GM19438 (cell line): ENCODE data around the gene PPM1L.

ENCODE experiments used
- ATAC-seq: cut with Tn5 transposase; IDR thresholded peaks from one replicate; pipeline ENCODE4 v1.9.1; 2021; ENCODE audit warnings: low read depth; ENCODE audit not compliant: unreplicated experiment

The PPM1L gene

DNA sequence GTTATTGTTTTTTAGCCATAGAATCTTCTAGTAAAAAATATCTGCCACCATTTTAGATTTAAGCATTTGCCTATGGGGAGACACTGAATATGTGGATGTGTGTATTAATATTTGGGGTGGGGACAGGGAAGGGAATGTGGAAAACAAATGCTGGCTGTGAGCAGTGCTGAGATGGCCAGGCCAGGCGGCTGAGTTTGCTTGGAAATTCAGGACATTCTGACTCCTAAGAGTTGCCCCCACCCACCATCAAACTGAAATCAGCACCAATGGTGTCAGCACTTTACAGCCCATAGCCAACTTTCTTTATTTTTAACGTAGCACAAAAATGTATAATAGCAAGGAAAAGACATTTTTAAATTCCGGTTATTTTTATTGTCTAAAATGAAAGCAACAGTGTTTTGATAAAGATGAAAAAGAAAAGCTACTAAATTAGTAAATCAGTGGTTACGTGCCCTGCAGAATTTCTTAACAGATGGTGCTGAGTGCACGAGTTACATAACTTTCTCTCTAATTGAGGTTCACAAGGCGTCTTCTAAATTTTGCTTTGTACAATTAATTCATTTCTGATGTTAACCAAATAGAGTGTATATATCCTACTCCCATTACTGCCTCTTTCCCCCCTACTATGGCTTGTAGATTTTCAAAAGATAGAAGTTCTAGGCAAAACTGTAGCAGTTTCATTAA lies 315.1 kb downstream of the PPM1L start:
- no peak for ATAC-seq

DNA sequence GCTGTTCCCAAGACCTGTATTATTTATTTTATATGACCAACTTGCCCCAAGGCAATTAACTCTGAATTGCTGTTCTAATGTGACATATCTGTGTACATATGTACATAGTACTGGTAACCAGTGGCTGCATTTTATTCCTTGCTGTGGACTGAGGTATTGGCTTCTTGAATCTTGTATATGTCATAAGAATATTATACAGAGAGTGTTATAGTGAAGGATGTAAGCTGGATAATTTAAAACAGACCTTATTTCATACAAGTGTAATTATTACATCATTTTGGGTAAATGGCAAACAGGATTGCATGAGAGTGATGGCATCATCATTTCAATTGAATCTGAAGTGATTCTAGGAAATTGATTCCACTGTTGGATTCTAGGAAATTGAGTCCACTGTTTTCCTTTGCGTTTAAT lies 316.2 kb downstream of the PPM1L start:
- no peak for ATAC-seq

DNA sequence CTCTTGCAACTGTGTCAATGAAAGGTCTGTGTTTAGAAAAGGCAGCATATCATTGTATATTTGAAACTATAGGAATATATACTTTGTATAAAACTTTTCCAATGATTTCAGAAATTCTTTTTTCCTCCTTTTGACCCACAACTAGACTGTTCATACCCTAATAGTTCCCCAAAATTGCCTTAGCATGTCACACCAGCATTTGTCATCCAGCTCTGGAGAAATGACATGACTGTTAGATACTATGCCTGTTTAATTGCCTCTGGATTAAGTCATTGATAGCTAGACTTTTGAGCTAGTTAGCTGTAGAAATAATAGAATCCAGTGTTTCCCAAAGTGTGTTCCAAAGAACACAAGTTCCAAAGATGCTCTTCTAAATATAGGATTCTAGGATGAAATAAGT lies 316.7 kb downstream of the PPM1L start:
- ATAC-seq: no peak

DNA sequence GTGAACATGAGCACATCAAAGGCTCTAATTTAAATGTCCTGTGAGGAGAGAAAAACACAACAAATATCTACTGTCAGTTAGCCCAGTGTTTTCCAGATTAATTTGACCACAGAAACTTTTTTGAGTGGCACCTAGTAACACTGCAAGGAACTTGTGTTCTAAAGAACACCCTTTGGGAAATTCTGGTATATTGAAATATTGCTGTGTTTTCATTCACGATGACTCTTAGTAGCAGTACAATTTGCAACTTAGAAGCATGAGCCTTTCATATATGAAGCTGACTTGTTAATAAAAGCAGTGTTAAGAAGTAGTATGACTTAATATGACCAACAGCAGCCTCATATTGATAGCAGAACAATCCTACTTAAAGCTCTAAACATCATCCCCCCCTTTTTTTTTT lies 317.1 kb downstream of the PPM1L start:
- ATAC-seq: no peak

DNA sequence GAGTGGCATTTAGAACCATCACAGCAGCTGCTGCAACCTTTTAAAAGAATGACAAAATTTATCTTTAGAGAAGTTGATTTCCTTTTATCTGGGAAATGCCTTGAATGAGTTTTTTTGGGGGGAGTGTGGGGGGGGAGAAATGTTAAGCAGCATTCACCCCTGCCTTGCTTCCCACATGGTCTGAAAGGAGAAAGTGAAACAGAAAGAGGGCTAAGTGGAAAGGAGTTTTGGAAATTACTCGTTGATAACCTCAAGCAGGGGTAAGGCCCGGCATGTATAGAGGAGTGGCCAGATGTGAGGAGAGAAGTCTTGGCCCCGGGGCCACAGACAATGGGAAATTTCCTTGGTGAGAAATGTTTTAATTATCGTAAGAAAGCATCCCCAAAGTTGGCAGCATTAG lies 325.6 kb downstream of the PPM1L start:
- ATAC-seq: peak; percentile 88

DNA sequence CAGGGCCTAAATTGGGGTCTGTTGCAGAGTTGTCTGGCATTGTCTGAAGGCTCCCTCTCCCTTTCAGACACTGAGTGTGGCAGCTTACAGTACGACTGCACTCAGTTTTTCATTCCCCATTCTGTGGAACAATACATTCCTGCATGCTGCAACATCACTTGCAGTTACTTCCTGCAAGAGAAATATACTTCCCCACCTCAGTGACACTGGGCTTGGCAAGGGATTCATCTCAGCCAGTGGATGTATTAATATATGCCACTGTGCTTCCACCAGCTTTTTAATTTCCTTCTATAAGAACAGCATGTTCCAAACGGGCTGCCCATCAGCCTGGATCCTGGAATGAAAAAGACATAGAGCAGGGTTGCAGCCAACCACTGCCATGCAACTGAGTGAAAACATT lies 326.0 kb downstream of the PPM1L start:
- ATAC-seq: peak; percentile 28

DNA sequence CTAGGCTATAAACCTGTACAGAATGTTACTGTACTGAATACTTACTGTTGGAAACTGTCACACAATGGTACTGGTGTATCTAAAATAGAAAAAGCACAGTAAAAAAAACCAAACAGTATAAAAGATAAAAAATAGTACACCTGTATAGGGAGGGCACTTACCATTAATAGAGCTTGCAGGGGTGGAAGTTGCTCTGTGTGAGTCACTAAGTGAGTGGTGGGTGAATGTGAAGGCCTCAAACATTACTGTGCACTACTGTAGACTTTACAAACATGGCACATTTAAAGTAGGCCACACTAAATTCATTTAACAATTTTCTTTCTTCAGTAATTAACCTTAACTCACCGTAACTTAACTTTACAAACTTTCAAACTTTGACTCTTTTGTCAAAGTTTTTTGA lies 327.1 kb downstream of the PPM1L start:
- no peak for ATAC-seq

DNA sequence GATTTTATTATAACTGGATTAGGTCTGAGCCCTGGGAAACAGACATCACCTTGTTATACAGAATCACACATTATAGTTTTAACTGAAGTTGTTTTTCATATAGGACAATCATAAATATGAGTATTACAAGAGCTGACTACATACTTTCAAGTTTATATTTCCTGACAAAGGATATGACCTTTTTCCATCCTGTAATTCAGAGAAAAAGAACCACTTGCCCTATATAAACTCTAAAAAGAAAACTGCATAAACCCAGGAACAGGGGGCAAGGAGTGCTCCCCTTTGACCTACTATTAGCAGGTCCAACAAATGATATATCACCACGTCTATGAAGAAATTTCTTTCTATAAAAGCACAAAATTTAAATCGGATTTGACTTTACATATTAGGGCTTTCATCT lies 328.2 kb downstream of the PPM1L start:
- no peak for ATAC-seq

DNA sequence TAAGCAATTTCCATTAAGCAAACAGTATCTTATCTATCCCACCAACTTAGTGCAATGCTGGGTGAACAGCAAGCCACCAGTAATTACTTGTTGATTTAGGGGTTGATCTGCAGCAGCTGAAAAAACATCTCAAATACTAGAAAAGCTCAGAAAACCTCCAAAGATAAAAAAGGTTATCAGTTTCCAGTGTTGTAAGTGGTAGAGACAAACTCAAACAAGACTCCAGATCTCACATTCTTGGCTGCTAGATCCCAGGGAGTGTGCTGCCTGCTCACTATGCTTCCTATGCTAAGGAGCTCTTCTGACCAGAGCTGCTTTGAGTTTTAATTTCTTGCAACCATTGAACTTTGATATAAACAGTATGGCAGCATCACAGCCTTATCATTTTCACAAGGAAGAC lies 337.9 kb downstream of the PPM1L start:
- ATAC-seq: no peak

DNA sequence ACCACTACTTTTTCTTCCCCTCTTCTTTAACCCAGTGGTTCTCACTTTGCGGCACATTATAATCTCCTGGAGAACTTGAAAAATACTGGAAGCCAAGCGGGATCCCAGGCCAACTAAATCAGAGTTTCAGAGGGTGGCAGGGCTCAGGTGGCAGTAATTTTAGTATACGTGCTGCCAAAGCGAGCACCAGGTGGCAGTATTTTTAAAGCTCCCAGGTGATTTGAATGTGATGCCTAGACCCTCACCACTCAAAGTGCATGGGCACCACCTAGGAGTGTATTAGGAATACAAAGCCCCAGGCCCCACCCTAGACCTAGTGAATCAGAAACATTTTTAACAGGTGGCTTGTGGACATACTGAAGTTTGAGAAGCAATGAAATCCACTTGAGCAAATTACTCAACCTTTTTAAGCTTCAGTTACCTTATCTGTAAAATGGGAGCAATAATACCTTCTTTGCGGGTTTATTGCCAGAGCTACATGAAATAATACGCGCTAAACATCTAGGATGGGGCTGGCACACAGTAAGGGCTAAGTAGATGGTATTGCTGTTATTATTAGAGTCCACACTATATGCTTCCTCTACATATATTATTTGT lies 340.8 kb downstream of the PPM1L start:
- ATAC-seq: no peak

DNA sequence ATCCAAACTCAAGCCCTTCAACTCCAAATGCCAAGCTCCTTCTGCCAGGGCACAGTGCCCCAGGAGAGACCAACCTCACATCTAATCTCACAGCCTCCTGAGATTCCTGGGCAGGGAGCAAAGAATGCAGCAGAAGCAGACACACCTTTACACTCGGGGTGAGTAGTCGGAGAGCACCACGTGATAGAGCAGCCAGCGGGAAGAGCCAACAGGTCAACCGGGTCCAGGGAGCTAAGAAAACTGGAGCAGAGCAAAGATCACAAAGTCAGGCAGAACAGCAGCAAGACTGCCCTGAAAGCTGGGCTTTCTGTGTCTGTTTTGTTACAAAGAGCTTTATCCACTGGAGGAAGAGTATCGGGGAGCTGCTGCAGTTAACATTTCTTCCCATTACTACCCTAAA lies 345.0 kb downstream of the PPM1L start:
- ATAC-seq: no peak

DNA sequence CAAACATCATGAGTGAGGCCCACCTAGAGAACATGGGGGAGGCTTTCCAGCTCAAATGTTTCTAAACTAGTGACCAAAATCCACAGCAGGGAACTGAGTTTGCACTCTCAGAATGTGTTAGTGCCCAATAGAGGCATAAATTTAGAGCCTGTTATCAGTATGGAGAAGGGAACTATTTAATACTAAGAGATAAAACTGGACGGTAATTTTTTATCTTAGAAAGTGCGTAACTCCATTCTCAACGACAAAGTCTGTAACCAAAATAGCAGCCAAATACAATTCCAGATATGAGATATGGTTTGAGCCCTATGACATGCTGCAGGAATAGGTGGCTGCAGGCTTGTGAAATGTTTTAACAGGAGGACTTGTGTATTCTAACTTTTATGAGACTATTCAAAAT lies 345.6 kb downstream of the PPM1L start:
- no peak for ATAC-seq

DNA sequence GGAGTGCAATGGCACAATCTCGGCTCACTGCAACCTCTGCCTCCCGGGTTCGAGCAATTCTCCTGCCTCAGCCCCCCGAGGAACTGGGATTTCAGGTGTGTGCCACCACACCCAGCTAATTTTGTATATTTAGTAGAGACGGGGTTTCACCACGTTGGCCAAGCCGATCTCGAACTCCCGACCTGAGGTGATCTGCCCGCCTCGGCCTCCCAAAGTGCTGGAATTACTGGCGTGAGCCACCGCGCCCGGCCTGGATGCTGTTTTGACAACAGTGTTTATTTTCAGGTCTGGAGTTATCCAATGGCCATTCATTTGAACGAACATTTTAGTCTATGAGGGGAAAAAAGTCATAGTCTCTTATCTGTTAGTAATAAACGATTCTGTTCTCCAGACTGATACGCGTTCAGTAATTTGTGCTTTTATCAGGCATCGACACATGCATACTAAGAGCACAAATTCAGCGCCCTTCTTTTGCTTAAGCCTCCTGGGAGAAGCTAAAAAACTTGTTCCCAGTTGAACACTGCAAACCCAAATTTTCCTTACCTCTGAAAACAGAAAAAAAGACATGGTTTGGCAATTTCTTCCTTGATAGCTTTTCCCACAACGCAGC lies 347.9 kb downstream of the PPM1L start:
- no peak for ATAC-seq

DNA sequence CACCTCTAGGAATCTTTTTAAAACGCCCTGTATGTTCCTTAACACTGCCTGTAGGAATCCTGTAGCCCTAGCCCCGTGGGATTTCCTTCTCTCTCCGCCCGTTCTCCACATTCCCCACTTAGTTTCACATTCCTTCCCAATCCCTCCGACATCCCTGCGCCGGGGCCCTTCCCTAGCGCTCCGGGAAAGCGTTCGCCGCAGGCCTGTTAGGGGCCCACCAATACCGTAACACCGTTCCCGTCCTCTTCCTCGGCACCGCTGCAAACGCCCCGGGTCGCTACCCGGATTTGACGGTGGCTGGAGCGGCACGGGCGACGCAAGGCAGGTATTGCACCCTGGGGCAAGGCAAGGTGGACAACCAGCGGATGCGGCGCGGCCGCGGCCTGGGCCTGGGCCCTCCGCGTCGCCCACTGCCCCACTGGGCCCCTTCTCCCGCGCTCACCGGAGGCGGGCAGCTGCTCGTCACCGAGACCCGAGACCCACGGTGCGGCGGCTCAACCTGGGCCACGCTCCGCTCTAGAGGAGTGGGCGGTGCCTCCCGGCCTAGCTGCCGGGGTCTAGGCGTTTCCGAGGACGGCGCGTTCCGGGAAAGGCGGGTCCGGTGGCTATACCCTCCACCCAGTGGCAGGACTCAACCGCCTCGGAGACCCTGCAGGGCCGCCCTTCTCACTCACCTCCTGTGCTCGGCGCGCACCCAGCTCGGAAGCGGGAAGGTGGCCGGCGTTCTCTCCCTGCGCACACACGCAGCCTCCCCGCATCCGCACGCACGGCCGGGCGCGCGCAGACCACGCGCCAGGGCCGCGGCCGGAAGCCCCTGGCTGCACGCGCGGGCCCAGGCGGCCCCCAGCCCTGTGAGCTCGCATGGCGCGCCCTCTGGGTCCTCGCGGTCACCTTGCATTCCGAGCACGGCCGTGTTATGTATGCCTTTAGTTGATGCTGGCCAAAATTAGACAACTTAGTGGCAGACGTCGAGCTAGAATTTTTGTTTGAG lies 348.8 kb downstream of the PPM1L start, which contains the start of gene B3GALNT1:
B3GALNT1 (minus strand) TSS at position 789 of the 991 bp plus-strand sequence. CDS start 18,595 bp downstream, outside the sequence.
- peak; percentile 86 for ATAC-seq

DNA sequence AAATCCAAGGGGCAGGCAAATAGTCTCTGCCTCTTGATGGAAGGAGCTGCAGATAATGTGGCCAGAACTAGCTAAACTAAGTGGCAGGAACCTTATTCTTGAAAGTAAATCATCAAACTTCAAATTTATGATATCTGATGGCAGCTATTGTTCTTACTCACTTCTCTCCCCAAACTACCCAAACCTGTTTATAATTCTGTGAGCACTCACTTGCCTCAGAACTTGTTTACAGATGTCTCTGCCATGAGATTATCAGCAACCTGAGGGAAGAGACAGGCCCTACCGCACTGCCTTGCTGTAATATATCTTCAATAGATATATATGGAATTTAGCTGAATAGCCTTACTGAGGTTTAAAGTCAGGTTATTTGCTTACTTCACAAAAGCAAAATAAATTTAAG lies 351.3 kb downstream of the PPM1L start:
- ATAC-seq: no peak

DNA sequence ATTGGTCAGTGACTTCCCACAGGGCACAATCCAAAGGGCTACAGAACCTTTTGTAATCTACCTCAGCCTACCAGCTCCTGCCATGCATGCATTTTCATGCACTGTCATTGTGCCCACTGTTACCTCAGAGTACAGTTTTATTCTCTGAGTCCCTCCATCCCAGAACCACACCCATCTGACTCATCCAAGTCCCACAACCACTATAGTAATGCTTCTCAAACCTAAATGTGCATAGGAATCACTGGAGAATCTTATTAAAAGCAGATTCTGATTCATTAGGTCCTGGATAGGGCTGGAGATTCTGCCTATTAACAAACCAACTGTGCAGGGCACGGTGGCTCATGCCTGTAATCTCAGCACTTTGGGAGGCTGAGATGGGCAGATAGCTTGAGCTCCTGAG lies 352.8 kb downstream of the PPM1L start:
- ATAC-seq: no peak

DNA sequence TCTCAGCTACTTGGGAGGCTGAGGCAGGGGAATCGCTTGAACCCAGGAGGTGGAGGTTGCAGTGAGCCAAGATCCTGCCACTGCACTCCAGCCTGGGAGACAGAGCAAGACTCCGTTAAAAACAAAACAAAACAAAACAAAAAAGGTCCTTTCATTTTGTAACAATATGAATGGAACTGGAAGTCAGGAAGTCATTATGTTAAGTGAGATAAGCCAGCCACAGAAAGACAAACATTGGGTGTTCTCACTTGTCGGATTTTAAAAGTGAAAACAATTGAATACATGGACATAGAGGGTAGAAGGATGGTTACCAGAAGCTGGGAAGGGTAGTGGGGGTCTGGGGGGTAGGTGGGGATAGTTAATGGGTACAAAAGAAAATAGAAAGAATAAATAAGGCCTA lies 361.6 kb downstream of the PPM1L start:
- ATAC-seq: no peak

DNA sequence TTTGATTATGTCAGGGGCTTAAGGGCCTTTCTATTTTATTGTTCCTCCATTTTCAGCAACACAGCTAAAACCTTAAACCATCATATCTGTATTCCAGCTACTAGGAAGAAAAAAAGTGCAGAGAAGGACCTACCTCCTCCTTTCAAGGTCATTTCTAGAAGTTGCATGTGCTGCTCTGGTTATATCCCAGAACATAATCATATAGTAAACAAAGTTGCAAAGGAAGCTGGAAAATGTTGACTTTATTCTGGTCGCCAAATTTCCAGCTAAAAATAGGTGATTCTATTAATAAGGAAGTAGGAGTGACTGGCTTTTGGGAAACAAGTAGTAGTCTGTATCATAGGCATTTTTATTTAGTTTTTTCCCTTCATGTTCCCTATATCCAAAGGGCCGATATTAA lies 370.5 kb downstream of the PPM1L start:
- no peak for ATAC-seq
